GM12892 (cell line): ENCODE data around the gene EGFL8.

Experiments
- DNase-seq: peaks from one replicate; pipeline ENCODE4 v3.0.0; 2011; ENCODE audit not compliant: insufficient read length
- FAIRE-seq: peaks from 2 replicates; lab custom pipeline; 2011; peaks lifted over from hg19 to GRCh38; lab: Jason Lieb, UNC
- POLR2A ChIP-seq: IDR thresholded peaks from 2 replicates; pipeline ENCODE4 v1.6.1; 2011; ENCODE audit warnings: low read depth, low read length, control low read depth
- POLR2AphosphoS5 ChIP-seq: IDR thresholded peaks from 2 replicates; pipeline ENCODE4 v1.6.1; 2011; ENCODE audit warnings: low read depth, low read length, control low read depth
- TAF1 ChIP-seq: IDR thresholded peaks from 2 replicates; pipeline ENCODE4 v1.6.1; 2011; ENCODE audit warnings: low read depth, mild to moderate bottlenecking, control low read depth, low read length, borderline replicate concordance

The EGFL8 gene

GRCh38 chr6:32173051-32173727, 8.8 kb downstream of the EGFL8 start:
- DNase-seq (no peak), FAIRE-seq (no peak)
- TF ChIP-seq TAF1, result no peak
- no peak for TF ChIP-seq POLR2AphosphoS5
- TF ChIP-seq POLR2A, result no peak

GRCh38 chr6:32174416-32174815, 10.0 kb downstream of the EGFL8 start:
- FAIRE-seq (no peak), DNase-seq (no peak)
- no peak for TF ChIP-seq POLR2A
- no peak for TF ChIP-seq TAF1
- no peak for TF ChIP-seq POLR2AphosphoS5

DNA sequence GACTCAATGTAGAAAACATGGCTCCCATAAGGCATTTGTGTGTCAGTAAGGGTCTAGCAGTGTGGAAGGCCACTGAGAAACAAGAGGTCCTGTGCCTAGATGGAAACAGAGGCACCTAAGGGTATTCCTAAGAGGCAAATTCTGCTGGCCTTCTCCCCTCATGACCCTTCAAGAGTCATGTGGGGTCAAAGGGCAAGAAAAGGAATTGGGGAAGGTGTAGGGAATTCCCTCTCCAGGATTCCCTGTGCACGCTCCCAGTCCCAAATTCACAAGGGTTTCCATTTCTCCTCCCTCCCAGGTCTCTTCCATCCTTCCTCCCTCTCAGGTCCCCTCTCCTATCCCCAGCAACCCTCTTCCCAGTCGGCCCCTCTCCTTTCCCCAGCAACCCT, 10.9 kb downstream of the EGFL8 start:
- DNase-seq, result no peak
- no peak for TF ChIP-seq TAF1
- TF ChIP-seq POLR2AphosphoS5, result no peak
- no peak for FAIRE-seq

- DNase-seq, result peak; percentile 97
- TF ChIP-seq TAF1, result no peak; the same call in 1 of the 2 replicates
- peak; percentile 72 for TF ChIP-seq POLR2A
- peak; percentile 69 for TF ChIP-seq POLR2AphosphoS5
- peak; percentile 50 for FAIRE-seq
Measured at GRCh38 chr6:32175711-32176475, 11.5 kb downstream of the EGFL8 start, which contains the start of gene AGPAT1. Gene AGPAT1, minus strand, starts transcription at chr6:32176084. Its CDS starts 4,588 bp downstream, at chr6:32171496.

GRCh38 chr6:32176476-32177182, 12.2 kb downstream of the EGFL8 start:
- DNase-seq (no peak), FAIRE-seq (no peak)
- no peak for TF ChIP-seq POLR2A
- TF ChIP-seq TAF1, result no peak
- TF ChIP-seq POLR2AphosphoS5, result no peak

- no peak for TF ChIP-seq TAF1
- no peak; the same call in 1 of the 2 replicates for TF ChIP-seq POLR2AphosphoS5
- no peak for TF ChIP-seq POLR2A
- DNase-seq (no peak), FAIRE-seq (no peak)
Measured at GRCh38 chr6:32177183-32177787, 12.9 kb downstream of the EGFL8 start.

- no peak; the same call in none of the 2 replicates for TF ChIP-seq POLR2AphosphoS5
- no peak for TF ChIP-seq TAF1
- no peak for TF ChIP-seq POLR2A
- DNase-seq (peak; percentile 94), FAIRE-seq (peak; percentile 98)
Measured at GRCh38 chr6:32177788-32178546, 13.6 kb downstream of the EGFL8 start, which contains the start of gene RNF5. Gene RNF5, plus strand, starts transcription at chr6:32178405. Its CDS starts 107 bp downstream, at chr6:32178512.

DNA sequence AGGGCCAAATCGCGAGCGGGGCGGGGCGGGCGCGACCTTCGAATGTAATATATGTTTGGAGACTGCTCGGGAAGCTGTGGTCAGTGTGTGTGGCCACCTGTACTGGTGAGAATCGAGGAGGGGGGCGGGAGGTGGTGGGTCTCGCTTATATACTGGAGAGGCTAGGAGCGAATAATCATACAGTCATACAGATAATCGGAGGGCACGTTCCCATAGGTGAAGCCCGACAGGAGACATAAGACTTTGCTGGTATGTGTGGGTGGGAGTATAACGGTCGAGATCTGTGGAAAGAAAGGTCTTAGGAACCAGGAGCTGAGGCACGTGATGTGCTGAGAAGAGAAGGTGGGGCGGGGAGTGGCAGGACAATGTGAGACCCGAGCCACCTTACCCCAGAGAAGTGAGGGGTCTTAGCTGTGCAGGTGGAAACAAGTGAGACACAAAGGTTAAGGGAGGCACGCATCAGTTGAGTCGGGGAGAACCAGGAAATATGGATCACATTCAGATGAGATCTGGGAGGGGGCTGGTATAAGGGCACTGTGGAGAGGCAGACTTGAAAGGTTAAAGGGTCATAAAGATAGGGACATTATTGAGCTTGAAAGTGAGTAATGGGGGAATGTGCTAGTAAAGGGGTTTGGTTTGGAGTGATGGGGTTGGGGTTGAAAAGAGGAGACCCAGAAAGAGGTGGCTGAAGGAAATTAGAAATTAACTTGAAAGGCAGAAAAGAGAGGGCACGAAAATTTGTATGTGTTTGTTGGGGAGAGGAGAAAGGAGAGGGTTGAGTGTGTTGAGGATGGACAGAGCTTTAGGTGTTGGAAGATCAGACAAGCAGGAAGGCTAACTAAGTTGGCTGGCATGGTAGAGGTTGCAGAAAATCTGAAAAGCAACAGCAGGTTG, 14.4 kb downstream of the EGFL8 start:
- FAIRE-seq (no peak), DNase-seq (no peak)
- TF ChIP-seq POLR2AphosphoS5 (no peak), POLR2A (no peak), TAF1 (no peak)

DNA sequence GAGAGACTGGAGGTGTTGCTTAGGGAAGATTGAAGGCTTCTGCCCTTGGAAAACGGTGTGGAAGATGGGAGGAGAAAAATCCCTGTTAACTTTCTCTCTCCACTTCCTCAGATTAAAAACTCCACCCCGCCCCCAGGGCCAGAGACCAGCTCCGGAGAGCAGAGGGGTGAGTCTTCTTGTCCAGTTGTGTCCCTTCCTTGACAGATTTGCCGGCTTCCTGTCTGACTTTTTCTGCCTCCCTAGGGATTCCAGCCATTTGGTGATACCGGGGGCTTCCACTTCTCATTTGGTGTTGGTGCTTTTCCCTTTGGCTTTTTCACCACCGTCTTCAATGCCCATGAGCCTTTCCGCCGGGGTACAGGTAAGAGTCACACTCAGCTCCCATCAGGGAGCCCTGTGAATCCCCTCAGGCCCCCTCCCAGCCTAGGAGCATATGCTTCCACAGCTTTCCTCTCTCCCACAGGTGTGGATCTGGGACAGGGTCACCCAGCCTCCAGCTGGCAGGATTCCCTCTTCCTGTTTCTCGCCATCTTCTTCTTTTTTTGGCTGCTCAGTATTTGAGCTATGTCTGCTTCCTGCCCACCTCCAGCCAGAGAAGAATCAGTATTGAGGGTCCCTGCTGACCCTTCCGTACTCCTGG, 15.5 kb downstream of the EGFL8 start:
- no peak for TF ChIP-seq POLR2A
- no peak for FAIRE-seq
- no peak for DNase-seq

DNA sequence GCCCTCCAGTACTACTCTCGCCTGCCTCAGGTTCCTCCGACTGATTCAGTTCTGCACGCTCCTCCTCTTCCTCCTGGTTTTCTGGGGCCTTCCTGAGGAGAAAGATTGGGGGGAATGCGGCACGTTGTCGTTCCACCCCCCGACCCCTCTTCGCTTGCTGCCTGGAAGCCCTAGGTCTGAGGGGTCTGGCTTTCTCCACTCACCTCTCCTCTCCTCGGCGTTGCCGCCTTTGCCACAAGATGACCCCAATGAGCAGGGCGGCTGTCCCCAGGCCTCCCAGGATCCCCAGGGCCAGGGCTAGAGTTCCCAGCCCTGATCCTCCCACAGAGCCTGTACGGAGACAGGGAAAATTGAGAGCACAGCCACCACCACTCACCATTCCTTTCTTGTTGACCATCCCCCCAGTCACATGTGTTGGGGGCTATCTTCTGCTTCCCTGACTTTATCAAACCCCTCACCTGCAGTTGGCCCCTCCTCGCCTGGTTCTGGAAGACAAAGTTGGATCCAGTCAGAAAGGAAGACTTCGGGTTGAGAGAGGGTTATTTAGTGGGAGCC, 16.8 kb downstream of the EGFL8 start:
- no peak for TF ChIP-seq POLR2A
- TF ChIP-seq POLR2AphosphoS5, result no peak
- TF ChIP-seq TAF1, result no peak
- FAIRE-seq (no peak), DNase-seq (no peak)
